ENCODE measurements around the gene TASOR. TPM values are rescaled to one million over a fixed set of nuclear protein-coding genes. Genes with fewer than 3 reads are reported as not detected.

The TASOR gene
- total RNA-seq, 1 experiment from 2014 or later, result 40.2 TPM

- 0 out of 2 replicates have a peak, but pooled peaks have one; percentile 39 for ATAC-seq
- no peaks in the 10 kb centered on the region; the same call in 1 of the 2 replicates for H3K27me3 Mint-ChIP-seq (ENCODE audit: low read depth)
- H3K9me3 Mint-ChIP-seq, result peaks cover 6% of the 10 kb centered on the region
- CTCF ChIA-PET, result interaction anchor here (0.6 to 5.3 kb wide), 24 partner anchors 11 to 312 kb away, joined by 3 to 98 read pairs (median 3); partner anchors contain the start of genes ARHGEF3 and CCDC66
- no peak overlapping the region for H3K27ac Mint-ChIP-seq
- no peak for DNase-seq (ENCODE audit: low spot score)
- peaks cover 7% of the 10 kb centered on the region for H3K4me1 Mint-ChIP-seq
- no peak overlapping the region for H3K4me3 Mint-ChIP-seq
- TF ChIP-seq CTCF (IDR thresholded peaks at IDR 0.05), result peak; percentile 59
- no peak for TF ChIP-seq ZNF219 (CRISPR knock-in tag; IDR thresholded peaks at IDR 0.05; ENCODE audit: borderline replicate concordance)
- POLR2A ChIA-PET, result no interaction called here
- H3K36me3 Mint-ChIP-seq, result no peaks in the 10 kb centered on the region
These were observed 19.6 kb upstream of the TASOR start for GRCh38 chr3:56702490-56703315.

- Mint-ChIP-seq H3K4me3 (no peak overlapping the region), H3K4me1 (peaks cover 7% of the 10 kb centered on the region), H3K27me3 (ENCODE audit: low read depth) (no peaks in the 10 kb centered on the region; the same call in 1 of the 2 replicates), H3K36me3 (no peaks in the 10 kb centered on the region), H3K9me3 (no peaks in the 10 kb centered on the region), H3K27ac (no peak overlapping the region)
- POLR2A ChIA-PET, result interaction anchor here (0.7 kb wide), 1 partner anchor 225 kb away, joined by 8 read pairs; no protein-coding TSS in a partner anchor
- CTCF ChIA-PET, result interaction anchor here (0.9 to 1.6 kb wide), 4 partner anchors 18 to 289 kb away, joined by 4 to 13 read pairs (median 7); partner anchors contain the start of gene ARHGEF3
- ATAC-seq (peak; percentile 55), DNase-seq (ENCODE audit: low spot score) (no peak)
- TF ChIP-seq, protein P1, sequence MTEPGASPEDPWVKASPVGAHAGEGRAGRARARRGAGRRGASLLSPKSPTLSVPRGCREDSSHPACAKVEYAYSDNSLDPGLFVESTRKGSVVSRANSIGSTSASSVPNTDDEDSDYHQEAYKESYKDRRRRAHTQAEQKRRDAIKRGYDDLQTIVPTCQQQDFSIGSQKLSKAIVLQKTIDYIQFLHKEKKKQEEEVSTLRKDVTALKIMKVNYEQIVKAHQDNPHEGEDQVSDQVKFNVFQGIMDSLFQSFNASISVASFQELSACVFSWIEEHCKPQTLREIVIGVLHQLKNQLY (CRISPR knock-in tag; IDR thresholded peaks at IDR 0.05), result no peak
- 0 out of 2 replicates have a peak, but pooled peaks have one; percentile 79 for TF ChIP-seq ZNF512 (CRISPR knock-in tag; IDR thresholded peaks at IDR 0.05; ENCODE audit: borderline replicate concordance)
These were observed 17.1 kb upstream of the TASOR start for GRCh38 chr3:56700151-56700550.

DNA sequence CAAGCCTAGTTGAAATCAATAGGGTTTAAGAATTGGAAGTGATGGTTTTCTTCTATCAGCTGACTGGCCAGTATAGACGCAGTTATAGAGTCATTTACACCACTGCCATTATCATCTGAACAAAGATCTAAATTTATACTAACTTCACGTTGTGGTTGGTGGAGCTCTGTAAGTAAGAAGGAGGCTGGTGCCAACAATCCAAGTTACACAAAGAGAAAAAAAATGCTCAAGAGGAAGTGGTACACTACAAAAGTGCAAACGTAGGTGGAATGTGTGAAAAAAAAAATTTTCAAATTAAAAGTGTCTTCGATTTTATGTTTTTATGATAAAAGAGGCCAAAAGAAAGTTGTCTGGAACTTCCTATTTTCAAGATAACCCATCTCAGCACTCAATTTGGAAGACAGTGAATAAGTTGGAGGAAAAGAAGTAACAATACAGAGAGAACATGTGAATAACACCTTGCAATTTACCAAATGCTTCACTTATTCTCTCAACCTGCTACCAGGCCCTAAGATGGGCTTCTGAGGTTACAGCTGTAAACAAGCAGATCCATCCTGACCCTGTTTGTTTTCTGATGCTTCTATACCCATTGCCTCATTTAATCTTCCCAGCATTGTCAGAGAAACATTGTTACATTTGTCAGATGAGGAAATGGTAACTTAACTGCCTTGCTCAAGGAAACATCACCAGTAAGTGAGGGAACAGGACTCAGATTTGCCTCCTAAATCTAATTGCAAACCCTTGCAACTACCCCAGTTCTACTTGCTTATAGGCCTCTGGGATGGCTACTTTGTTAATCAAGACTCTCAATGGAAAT lies 12.0 kb upstream of the TASOR start:
- DNase-seq (ENCODE audit: low spot score), result no peak
- Mint-ChIP-seq H3K36me3 (no peaks in the 10 kb centered on the region), H3K9me3 (peaks cover 4% of the 10 kb centered on the region; the same call in 1 of the 2 replicates), H3K27me3 (ENCODE audit: low read depth) (no peaks in the 10 kb centered on the region; the same call in 1 of the 2 replicates), H3K4me3 (no peak overlapping the region), H3K4me1 (peaks cover 2% of the 10 kb centered on the region; the same call in 1 of the 2 replicates), H3K27ac (no peak overlapping the region)
- ChIA-PET POLR2A (no interaction called here), CTCF (no interaction called here)
- no peak for ATAC-seq
- TF ChIP-seq CTCF (IDR thresholded peaks at IDR 0.05) (no peak), NR1H2 (CRISPR knock-in tag; IDR thresholded peaks at IDR 0.05) (no peak), EMX1 (CRISPR knock-in tag; IDR thresholded peaks at IDR 0.05) (no peak), JAZF1 (CRISPR knock-in tag; IDR thresholded peaks at IDR 0.05) (no peak), NR3C1 (CRISPR knock-in tag; conservative IDR thresholded peaks at IDR 0.05; ENCODE audit: low read depth) (no peak), ZNF423 (CRISPR knock-in tag; IDR thresholded peaks at IDR 0.05) (no peak), ZBTB43 (CRISPR knock-in tag; IDR thresholded peaks at IDR 0.05) (no peak), JUN (CRISPR knock-in tag; IDR thresholded peaks at IDR 0.05) (no peak), ATF3 (CRISPR knock-in tag; conservative IDR thresholded peaks at IDR 0.05) (no peak), CREB1 (CRISPR knock-in tag; IDR thresholded peaks at IDR 0.05) (no peak), FOXP1 (CRISPR knock-in tag; IDR thresholded peaks at IDR 0.05; ENCODE audit: borderline replicate concordance) (no peak), NR2C2 (CRISPR knock-in tag; IDR thresholded peaks at IDR 0.05) (no peak), ZSCAN18 (CRISPR knock-in tag; IDR thresholded peaks at IDR 0.05) (no peak)
- TF ChIP-seq, protein P2, sequence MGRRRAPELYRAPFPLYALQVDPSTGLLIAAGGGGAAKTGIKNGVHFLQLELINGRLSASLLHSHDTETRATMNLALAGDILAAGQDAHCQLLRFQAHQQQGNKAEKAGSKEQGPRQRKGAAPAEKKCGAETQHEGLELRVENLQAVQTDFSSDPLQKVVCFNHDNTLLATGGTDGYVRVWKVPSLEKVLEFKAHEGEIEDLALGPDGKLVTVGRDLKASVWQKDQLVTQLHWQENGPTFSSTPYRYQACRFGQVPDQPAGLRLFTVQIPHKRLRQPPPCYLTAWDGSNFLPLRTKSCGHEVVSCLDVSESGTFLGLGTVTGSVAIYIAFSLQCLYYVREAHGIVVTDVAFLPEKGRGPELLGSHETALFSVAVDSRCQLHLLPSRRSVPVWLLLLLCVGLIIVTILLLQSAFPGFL (CRISPR knock-in tag; IDR thresholded peaks at IDR 0.05; ENCODE audit: borderline replicate concordance), result no peak

Data from WTC11 (cell line).